ENCODE measurements around the gene ZBTB7C.

- TF ChIP-seq CTCF (optimal IDR thresholded peaks at IDR 0.05 in 1 of 3, IDR thresholded peaks at IDR 0.05 in 1 of 3, conservative IDR thresholded peaks at IDR 0.05 in 1 of 3; ENCODE audit: extremely low read depth in 1 of 3, insufficient read depth in 2 of 3, low read length in 3 of 3) (no peak), EZH2 (IDR thresholded peaks at IDR 0.05; ENCODE audit: low read length) (no peak)
These were observed 207.7 kb downstream of the ZBTB7C start for GRCh38 chr18:48201337-48202005.
